ENCODE measurements around the gene HORMAD2.

The HORMAD2 gene, protein sequence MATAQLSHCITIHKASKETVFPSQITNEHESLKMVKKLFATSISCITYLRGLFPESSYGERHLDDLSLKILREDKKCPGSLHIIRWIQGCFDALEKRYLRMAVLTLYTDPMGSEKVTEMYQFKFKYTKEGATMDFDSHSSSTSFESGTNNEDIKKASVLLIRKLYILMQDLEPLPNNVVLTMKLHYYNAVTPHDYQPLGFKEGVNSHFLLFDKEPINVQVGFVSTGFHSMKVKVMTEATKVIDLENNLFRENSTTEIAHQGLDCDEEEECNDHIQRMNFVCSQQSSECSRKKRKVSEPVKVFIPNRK

DNA sequence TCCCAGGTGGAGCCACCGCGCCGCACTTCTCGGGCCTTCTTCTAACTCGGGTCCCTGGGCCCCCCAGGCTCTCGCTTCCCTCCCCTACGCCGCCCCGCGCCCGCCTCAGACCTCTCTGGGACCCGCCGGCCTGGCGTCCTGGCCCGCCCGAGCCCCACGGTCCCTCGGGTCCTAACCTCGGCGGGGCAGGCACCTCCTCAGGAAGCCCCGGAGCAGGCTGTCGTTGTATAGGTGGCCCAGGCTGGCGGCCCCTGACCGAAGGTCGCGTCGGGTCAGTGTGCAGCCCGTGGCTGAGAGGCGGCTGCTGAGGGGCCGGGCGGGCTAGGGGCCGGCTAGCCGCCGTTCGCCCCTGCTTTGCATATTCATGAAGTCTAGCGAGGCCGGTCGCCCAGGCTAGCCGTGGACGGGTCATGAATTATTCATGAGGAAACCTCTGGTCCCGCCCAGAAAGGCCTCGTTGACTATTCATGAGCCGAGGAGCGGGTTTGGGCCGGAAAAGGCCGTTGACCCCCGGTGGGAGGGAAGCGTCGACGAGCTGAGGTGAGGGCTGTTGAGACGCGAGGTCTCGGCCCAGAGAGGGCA is at the start of gene HORMAD2:
Gene HORMAD2 (plus strand): TSS at position 513 of the 582 bp plus-strand sequence. CDS start 13,489 bp downstream, outside the sequence.
- no peak for DNase-seq (ENCODE audit: low read depth in 3 of 3)

DNA sequence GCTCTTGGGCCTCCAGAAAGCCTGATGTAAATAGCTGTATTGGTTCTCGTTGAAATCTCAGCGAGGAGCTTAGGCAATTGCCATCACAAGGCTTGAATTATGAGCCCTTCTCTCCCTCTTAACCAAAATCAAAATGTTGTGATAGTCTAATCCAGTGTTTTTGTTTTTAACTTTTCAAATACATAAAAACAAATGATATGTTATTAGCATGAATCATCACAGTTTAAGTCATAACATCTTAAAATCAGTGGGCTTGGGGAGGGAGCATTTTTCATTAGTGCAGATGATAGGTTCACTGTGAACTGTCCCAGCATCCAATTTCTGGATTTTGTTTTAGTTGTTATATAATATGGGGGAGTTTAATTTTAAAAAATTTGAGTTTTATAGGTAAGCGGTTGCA is 48.9 kb upstream of the HORMAD2 start:
- no peak for DNase-seq (ENCODE audit: low read depth in 3 of 3)

DNA sequence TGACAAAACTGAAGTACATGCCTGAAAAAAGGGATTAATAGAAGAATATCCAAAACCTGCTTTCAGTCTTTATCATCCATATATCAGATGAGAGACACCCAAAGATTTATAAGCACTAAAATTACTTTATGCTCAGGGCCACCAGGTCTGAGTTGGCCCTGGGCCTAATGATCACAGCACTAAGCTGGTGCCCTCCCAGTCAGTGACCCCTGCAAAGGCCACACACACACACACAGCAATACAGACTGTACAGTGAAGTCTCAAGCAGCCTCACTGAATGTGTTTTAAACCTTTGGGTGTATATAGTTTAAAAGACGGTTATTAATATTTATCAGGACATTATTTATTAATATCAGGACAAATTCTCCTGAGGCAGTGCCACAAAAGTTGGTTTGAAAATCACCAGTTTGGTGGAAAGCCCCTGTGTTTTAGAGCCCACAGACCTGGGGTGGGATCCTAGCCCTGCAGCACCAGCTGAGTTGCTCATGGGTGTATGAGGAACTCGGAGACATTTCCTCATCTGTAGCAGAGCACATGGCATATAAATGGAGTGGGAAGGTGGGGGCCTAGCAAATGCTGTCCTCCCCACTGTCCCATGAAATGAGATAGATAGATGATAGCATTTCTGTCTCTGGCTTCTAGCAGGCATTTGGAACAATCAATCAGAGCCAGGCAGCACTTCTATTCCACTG is 48.4 kb upstream of the HORMAD2 start:
- DNase-seq (ENCODE audit: low read depth in 3 of 3) = no peak

DNA sequence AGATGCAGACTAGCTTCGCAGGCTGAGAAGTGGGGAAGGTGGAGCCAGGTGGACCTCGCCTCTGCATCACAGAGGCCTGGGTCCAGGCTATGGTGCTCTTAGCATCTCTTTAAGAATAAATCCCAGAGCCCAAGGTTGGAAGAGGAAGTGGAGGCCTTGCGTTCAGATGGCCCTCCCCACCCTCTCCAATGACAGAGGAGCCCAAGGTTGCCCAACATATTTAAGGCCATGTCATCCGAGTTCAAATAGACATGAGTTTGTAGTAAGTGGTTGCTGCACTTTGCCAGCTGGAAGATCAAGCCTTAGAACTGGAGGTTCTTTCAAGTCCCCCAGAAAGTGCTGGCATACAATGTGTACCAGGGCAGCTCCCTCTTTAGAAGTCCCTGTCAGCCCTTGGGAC is 47.1 kb upstream of the HORMAD2 start:
- no peak for DNase-seq (ENCODE audit: low read depth in 3 of 3)

DNA sequence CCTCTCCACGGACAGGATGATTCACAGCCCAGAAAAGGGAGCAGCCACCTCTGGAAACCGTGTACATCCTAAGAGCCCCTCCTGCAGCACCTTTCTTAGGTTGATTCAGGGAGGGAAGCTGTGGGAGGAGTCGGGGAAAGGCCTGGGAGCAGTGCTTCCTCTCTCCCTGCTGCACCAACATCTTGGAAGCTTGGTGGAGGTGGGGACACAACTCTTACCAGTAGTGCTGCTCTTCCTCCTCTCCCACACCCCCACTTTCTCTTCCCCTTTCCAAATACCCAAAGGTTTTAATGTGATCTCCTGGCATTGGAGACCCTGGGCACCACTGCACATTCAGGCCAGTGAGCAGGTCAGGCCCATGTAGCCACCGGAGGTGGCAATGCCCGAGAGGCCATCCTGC is 46.4 kb upstream of the HORMAD2 start:
- no peak for DNase-seq (ENCODE audit: low read depth in 3 of 3)

DNA sequence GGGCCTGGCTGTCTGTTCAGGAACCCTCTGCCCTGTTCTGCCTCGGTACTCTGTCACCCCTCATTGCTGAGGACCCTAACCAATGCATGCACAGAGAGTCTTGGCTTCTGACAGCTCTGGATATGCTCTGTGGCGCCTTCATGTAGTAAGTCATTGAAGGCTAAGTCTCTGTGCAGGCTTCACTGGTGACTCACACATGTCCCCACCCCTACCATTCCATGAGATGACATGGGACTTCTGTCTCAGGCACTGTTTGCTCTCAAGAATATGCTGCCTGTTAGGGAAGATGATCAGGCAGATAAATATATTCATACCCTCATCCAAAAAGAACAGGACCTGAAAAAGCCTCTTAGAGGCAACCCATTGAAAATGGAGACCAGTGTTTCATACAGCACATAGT is 43.6 kb upstream of the HORMAD2 start:
- DNase-seq (ENCODE audit: low read depth in 3 of 3) = no peak

DNA sequence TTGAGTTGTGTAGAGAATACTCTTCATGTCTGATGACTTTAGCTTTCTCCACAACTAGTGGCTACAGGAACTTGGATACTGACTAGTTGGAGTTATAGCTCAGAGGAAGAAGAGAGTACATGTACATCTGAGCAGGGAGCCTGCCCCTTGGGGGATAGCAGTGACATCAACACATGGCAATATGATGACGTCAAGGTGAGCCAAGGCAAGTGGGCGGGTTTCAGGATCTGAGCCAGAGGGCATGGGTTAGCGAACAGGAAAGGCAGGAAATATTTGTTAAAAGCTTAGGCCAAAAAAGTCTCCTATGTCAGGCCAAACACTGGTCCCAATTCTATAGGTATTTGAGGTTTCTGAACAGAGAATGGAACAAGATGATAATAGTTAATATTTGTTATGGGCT is 42.0 kb upstream of the HORMAD2 start:
- DNase-seq (ENCODE audit: low read depth in 3 of 3) = no peak

DNA sequence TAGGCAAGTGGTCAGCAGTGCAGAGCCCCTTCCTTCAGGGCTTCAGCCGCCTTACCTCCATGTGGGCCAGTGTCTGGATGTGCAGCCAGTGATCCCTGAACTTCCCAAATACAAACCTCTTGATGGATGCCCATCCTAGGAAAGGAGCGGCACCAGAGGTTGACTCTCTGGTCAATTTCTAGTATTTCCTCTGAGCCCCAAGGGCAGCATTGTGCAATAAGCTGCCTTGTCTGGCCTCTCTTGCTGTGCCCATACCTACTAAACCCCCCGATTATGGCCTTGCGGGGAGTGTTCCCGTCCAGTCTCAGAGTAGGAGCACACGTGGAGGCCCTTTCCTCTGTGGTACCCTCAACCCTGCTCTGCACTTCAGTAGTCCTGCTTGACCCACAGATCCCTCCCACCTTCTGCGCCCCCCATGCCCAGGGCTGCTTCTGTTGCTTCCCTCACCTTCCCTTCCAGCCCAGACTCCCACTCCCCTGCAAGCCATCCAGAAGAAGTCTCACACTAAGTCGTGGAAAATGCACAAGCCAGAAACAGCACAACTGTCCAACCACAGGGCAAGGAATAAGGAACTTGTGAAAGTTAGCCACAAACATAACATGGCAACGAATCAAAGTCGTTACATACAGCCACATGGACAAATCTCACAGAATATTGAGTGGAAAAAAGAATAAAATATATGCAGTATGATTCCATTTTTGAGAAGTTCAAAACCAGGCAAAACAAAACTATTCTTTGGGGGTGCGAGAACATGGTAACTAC is 39.6 kb upstream of the HORMAD2 start:
- no peak for DNase-seq (ENCODE audit: low read depth in 3 of 3)

DNA sequence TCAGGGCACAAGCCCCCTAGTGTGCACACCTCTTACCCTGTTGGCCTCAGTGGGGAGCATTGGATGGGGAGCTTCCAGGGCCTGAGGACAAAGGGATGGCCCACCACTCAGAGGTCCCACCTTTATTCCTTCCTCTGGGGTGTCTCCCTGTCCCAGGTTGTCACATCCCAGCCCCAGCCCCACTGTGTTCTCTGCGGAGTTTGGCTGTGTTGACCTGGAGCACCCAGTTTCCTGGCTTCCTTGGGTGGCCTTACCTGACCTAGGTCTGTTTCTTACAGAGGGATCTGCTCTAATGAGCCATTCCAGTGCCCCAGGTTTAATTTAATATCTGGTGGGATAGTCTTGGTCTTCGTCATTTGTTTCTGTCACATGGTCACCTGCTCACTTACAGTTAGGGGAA is 38.8 kb upstream of the HORMAD2 start:
- DNase-seq (ENCODE audit: low read depth in 3 of 3) = no peak

DNA sequence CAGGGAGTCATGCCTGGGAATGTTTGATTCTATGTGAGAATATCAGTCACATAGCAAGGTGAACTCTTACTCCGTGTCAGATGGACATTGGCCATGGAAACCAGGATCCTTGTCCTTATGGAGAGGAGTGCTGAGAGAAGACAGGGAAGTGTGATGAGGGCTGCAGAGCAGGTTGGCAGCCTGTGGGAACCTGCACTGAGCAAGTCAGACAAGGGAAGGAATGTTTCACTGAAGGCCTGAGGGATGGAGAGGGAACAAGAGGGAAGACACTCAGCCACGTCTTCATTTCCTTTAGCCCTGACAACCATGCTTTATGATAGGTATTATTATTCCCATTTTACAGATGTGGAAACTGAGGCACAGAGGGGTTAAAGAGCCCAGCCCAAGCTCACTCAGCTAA is 38.4 kb upstream of the HORMAD2 start:
- no peak for DNase-seq (ENCODE audit: low read depth in 3 of 3)

DNA sequence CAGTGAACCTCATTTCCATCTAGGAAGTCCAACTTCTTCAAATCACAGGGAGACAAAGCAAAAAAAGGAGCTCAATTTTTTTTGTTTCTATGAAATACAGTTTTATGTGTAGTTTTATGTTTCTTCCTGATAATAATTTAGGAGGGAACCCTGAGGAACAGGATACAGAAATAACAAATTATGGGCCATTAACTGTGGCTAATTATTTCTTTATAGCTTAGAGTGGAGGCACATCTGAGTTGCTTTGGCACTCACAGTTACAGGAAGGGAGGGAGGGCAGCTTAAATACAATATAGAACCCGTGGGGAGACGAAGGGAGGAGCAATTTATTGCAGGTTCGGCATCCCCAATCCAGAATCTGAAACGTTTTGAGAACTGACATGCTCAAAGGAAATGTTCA is 37.1 kb upstream of the HORMAD2 start:
- DNase-seq (ENCODE audit: low read depth in 3 of 3) = no peak

DNA sequence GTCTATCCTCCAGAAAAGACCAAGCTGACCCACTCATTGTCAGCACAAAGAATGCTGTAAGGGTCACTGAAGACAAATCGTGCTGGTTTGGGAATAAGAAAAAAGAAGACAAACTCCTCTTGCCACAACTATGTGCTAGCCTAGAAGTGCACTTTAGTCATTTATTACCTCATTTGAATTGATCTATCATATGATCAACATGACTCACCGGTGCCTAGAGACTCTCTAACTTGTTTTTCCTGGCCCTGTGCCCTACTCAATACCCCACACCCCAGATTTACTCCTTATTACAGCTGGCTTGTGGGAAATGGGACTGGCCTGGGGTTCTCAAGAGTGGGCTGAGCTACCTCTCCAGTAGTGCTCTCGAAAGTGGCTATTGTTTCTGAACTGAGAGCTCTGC is 35.9 kb upstream of the HORMAD2 start:
- DNase-seq (ENCODE audit: low read depth in 3 of 3) = no peak

DNA sequence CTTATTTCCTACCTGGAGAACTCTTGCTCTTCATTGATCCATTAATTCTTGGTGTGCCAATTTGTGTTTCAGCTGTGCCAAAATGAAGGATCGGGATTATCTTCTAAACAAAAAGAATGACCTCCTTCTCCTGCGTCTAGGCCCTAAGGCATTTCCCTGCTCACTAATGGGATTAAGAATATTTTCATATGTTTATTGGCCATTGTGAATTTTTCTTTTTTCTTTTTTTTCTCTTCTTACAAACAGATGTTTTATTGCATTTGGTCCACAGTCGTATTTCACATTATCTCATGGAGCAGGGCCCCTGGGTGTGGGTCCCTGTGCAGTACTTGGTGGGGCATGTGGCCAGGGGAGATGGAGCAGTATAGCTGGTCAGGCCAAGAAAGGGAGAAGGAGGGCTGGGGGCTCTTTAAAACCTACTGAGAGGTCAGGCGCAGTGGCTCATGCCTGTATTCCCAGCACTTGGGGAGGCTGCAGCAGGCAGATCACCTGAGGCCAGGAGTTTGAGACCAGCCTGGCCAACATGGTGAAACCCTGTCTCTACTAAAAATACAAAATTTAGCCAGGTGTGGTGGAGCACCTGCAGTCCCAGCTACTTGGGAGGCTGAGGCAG is 35.3 kb upstream of the HORMAD2 start:
- DNase-seq (ENCODE audit: low read depth in 3 of 3) = no peak

DNA sequence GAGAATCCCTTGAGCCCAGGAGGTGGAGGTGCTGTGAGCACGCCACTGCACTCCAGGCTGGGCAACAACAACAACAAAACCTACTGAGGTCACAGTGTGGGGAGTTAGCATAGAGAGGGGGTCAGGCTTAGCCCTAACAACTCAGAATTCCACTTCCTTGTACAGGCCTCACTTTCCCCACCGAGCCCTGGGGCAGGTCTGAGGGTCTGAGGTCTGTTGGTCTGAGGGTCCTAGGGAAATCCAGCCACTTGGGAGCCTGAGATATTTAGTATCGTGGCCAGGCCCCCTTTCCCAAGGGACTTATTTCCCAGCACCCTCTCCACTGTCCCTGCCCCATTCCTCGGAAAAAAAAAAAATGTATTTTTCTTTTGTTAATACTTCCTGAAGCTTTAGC is 34.8 kb upstream of the HORMAD2 start:
- no peak for DNase-seq (ENCODE audit: low read depth in 3 of 3)

DNA sequence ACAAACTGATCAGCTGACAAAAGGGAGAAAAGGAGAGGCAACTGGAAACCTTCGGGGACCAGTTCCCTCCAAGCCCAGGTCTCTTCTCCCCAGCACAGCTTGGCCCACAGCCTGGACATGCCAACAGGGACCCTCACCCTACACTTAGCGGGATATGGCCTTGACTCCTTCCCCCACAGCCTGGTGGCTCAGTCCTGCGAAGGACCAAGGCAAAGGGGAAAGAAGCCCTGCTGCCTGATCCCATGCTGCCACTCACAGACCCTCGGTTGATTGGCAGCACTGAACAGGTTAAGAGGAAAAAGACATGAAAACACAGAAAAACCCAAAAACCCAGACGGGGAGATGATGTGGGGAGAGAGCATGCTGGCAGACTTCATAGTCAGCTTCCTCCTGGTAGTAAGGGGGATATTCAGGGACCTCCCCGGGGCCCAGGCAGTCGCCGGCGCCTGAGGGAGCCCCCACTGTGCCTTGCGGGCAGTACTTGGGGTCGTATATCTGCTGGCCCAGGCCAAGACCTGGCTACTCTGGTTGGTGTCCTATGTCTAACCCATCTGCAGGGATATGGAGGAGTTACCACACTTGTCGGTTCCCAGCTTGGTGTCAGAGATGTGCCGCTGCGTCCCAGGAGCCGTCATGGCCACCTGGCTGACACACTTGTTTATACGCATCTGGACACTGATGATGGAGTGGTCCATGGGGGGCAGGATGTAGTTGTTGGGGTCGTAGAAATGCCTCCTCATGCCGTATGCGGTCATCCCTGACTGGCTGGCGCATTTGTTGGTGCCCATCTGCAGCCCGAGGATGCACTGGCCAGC is 34.2 kb upstream of the HORMAD2 start:
- DNase-seq (ENCODE audit: low read depth in 3 of 3) = no peak

DNA sequence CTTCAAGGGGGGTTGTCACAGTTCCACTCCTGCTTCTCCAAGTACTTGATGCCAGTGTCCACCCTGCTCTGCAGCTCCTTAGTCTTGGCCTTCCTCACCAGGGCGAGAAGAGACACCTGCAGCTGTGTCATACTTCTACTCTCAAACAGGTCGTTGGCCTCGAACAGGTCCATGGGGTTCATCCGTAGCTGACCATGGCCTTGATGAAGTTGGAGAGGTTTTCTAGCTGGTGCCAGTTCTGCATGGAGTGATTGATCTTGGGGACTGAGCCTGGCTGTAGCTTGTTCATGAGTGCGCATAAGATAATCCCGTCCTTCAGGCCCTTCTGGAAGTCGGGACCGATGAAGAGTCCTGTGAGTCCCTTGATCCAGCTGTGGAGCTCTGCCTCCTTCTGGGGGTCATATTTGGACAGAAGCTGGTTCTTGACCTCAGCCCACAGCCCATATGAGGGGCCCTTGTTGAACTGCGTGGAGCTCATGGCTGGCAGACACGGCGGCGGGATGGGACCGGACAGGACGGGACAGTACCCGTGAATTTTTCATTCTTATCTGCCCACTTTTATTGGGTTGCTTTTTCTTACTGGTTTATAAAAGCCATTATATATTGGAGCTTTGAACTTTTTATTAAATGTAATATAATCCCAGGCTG is 33.4 kb upstream of the HORMAD2 start:
- DNase-seq (ENCODE audit: low read depth in 3 of 3) = no peak

DNA sequence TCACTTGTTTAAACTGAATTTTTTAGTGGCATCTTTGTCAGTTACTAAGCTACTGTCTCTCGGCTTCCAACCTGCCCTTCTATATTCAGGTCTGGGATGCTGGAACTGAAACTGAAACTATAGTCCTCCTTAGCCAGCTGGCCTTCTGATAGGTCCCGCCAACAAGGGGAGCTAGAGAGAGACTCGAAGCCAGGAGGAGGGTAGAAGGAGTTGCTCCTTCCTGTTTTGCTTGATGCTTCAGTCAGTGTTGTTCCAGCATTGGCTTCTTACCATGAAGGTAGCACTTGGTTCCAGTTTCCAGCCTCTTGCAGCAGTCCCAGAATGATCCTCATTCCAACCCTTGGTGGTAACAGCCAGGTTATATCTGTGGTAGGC is 32.9 kb upstream of the HORMAD2 start:
- DNase-seq (ENCODE audit: low read depth in 3 of 3) = no peak

DNA sequence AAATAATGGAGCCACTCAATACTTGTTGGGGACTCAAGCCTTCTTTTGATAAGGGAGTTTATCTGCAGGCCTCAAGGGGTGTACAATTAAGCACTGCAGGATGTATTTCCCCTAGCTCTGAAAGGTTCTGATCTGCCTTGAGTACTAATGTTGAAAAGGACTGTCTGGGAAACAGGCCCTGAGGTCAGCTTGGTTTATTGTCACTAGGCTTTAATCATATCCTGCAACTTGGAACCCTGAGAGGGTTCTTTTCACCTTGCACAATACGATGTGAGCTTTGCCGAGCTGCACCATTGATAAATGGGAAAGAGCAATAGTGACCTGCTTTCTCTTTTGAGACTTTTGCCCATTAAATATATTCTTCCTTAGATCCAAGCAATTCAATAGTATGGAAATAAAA is 31.6 kb upstream of the HORMAD2 start:
- no peak for DNase-seq (ENCODE audit: low read depth in 3 of 3)

DNA sequence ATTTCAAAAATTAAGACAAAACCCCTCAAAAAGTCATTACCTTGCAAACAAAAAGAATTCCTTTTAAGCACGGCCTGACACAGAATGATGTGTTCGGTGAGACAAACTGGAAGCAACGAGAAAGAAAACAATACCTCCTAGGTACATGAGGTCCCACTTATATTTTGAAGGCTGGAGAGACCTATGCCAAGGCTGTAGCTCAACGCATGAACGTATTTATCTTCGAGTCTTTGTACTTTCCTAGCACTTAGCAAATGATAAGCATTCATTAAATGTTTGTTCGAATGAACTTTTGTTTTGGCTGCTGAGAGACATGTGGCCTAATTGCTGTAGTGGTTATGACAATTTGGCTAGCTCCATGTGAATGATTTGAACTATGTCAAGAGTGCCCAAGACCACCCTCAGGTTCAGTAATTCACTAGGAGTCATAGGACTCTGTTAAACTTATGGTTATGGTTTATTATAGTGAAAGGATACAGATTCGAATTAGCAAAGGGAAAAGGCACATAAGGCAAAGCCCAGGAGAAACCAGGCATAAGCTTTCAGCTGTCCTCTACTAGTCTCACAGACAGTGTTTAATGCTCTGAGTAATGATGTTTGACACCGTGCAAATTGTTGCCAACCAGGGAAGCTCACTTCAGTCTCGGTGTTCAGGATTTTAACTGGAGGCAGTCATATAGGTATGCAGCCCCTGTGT is 26.0 kb upstream of the HORMAD2 start:
- no peak for DNase-seq (ENCODE audit: low read depth in 3 of 3)

DNA sequence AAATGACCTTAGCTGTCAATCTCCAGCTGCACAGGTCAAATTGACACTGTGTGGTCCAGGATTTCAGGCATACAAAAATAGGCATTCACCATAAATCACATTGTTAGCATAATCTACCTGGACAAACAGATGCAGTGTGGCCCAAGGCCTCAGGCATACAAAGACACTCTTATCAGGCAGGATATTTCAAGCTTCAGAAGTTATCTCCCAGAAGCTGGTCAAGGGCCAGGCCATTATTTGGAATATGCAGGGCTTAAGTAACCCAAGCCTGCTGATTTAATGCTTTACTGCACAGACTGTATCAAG is 25.5 kb upstream of the HORMAD2 start:
- DNase-seq (ENCODE audit: low read depth in 3 of 3) = no peak
